Measurements from ENCODE around the gene MPZL1.

The MPZL1 gene

GRCh38 chr1:167721617-167722151, at the start of gene MPZL1:
Gene MPZL1, plus strand, starts transcription at chr1:167721982. Its CDS starts 170 bp downstream, at chr1:167722152.
- Histone ChIP-seq H3K36me3 (no peaks in the 10 kb centered on the region), H3K9me3 (no peaks in the 10 kb centered on the region), H3K4me1 (peaks cover 0 to 39% (median 13%) of the 10 kb centered on the region in 4 donors), H3K27ac (peak within 1 kb of the TSS; percentile 87), H3K27me3 (no peaks in the 10 kb centered on the region), H3K4me3 (peak within 1 kb of the TSS; percentile 79 to 84)
- peak; percentile 96 to 98 for DNase-seq
- no peak for TF ChIP-seq CTCF (IDR thresholded peaks at IDR 0.05)
- intact Hi-C loops (cut with DNase I; ENCODE audit: low total_unique reads) = loop anchor here (5.0 to 10.0 kb wide), 3 partner anchors 81 to 363 kb away; partner anchors contain the start of genes DCAF6 and MPC2

DNA sequence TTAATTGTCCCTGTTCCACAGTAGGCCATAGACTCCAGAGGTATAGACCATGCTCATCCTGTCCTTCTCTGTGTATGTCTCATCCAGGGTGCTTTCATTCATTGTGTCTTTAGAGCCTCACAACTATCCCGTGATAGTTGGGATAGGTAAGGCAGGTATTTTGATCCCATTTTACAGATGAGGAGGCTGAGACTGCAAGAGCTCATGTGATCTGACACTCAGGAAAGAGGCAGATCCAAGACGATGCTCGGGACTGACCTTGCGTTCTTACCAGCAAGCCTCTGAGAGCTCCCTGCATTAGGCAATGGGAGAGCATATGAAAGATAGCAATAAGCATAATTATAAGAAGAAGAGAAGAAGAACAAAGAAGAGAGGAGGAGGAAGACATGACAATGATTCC, 49.0 kb upstream of the MPZL1 start:
- H3K27ac ChIP-seq = no peak overlapping the region
- intact Hi-C loops (cut with DNase I; ENCODE audit: low total_unique reads) = no loop called here
- no peak for DNase-seq
- H3K4me1 ChIP-seq = no peaks in the 10 kb centered on the region
- no peaks in the 10 kb centered on the region for H3K36me3 ChIP-seq
- no peak for TF ChIP-seq CTCF (IDR thresholded peaks at IDR 0.05)
- H3K9me3 ChIP-seq = no peaks in the 10 kb centered on the region
- no peak overlapping the region for H3K4me3 ChIP-seq
- H3K27me3 ChIP-seq = no peaks in the 10 kb centered on the region

DNA sequence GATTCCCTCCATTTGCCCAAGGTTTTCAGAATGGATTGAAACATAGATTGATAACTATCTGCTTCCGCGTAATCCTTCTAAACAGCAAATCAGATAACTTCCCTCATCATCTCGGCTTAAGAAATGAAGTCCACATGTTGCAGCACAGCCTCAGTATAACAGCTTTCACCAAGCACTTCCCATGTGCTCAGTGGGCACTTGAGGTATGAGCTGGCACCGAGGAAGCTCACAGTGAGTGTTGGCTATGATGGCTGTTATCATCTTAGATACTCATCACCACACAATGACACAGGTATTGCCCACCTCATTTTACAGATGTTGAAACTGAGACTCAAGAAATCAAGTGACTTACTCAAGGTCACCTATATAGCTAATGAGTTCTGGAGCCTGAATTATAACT, 48.5 kb upstream of the MPZL1 start:
- Histone ChIP-seq H3K4me1 (no peaks in the 10 kb centered on the region), H3K9me3 (no peaks in the 10 kb centered on the region), H3K4me3 (no peak overlapping the region), H3K36me3 (no peaks in the 10 kb centered on the region), H3K27me3 (no peaks in the 10 kb centered on the region), H3K27ac (no peak overlapping the region)
- no peak for TF ChIP-seq CTCF (IDR thresholded peaks at IDR 0.05)
- DNase-seq = no peak
- intact Hi-C loops (cut with DNase I; ENCODE audit: low total_unique reads) = no loop called here

DNA sequence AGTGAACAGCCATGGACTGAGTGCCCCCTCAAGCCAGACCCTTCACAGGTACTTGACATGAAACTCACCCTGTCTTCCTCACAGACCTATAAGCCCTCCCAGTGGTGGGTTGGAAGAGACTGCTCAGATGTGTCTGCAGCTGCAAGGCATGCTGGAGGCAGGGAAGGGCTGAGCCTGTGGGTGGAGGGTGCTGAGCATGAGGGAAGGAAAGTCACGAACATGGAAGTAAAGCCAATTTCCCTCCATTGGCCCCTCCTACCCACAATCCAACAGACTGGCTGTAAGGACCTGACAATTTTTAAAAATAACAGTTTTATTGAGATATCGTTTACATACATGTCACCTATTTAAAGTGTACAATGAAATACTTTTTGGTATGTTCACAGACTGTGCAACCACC, 47.6 kb upstream of the MPZL1 start:
- H3K27me3 ChIP-seq = no peaks in the 10 kb centered on the region
- no peak for DNase-seq
- TF ChIP-seq CTCF (IDR thresholded peaks at IDR 0.05) = no peak
- intact Hi-C loops (cut with DNase I; ENCODE audit: low total_unique reads) = no loop called here
- no peaks in the 10 kb centered on the region for H3K36me3 ChIP-seq
- no peaks in the 10 kb centered on the region for H3K4me1 ChIP-seq
- no peak overlapping the region for H3K27ac ChIP-seq
- H3K9me3 ChIP-seq = no peaks in the 10 kb centered on the region
- H3K4me3 ChIP-seq = no peak overlapping the region

GRCh38 chr1:167675440-167675839, 46.3 kb upstream of the MPZL1 start:
- intact Hi-C loops (cut with DNase I; ENCODE audit: low total_unique reads) = no loop called here
- Histone ChIP-seq H3K4me3 (no peak overlapping the region), H3K36me3 (no peaks in the 10 kb centered on the region), H3K9me3 (no peaks in the 10 kb centered on the region), H3K4me1 (no peaks in the 10 kb centered on the region), H3K27ac (no peak overlapping the region), H3K27me3 (no peaks in the 10 kb centered on the region)
- no peak for TF ChIP-seq CTCF (IDR thresholded peaks at IDR 0.05)
- DNase-seq = no peak

All from tibial artery (tissue), 4 donors.